ENCODE measurements around the gene GNLY.
A peak's percentile ranks its signal among the peaks of the same experiment; 100 is the strongest.
"Not testable (repeated sequence)": the region's sequence is repeated elsewhere in the genome, so short reads cannot be mapped to it uniquely, and the experiment has no call there.

Gene GNLY

DNA sequence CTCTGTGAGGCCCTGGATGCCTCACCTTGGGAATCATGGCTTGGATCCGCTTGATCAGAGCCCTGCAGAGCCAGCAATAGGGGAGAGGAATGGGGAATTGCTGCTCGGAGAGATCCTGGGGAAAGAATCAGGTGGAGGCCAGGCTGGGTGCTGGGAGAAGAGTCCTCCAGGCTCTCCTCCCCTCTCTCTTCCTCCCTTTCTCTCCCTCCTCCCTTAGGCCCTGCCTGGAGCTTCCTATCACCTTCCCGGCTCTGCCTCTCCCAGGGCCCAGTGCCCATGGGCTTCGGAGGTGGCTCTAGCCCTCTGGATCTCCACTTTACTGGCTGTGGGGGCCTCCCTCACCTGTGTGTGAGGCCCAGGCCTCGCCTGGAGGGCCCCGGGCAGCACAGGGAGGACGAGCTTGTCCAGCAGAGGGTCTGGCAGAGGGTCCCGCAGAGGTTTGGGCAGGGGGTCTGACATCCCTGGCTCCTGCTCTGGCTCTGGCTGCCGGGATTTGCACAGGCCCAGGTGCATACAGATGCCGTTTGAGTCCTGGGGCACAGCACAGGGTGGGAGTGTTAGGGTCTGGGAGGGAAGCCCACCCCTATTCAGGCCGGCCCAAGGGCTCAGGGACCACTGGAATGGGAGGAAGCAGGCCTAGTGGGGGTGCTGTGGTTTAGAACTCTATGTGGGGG lies 28.8 kb upstream of the GNLY start:
- no peak for DNase-seq

- no peak for DNase-seq
Observed at GRCh38 chr2:85666016-85666415, 28.1 kb upstream of the GNLY start.

- DNase-seq, result no peak
Observed at GRCh38 chr2:85666435-85667316, 27.5 kb upstream of the GNLY start.

DNA sequence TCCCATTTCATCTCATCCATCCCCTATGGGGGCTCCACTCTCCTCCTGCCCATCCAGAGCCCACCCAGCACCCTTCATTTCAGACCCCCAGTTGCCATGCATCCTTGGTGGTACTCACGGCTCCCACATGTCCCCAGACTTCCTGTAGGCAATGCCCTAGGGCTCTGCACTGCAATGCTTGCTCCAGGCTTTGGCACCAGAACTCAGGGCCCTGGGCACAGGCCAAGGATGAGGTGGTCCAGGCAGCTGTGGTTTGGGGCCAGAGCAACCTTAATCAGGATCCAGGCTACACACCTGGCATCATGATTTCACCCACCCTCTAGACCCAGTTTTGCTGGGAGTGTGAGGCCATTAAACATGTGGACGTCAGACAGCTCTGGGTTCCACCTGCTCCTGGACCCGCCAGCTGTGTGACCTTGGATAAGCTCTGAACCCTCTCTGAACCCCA lies 26.6 kb upstream of the GNLY start:
- no peak for DNase-seq

- DNase-seq, result no peak
Observed at GRCh38 chr2:85668009-85668856, 25.9 kb upstream of the GNLY start, which contains the start of gene SFTPB. Gene SFTPB, minus strand, starts transcription at chr2:85668199. Its CDS starts 16 bp downstream, at chr2:85668183.

GRCh38 chr2:85668857-85669142 lies 25.4 kb upstream of the GNLY start:
- DNase-seq, result no peak

- no peak for DNase-seq
Observed at GRCh38 chr2:85669549-85669948, 24.6 kb upstream of the GNLY start.

GRCh38 chr2:85670416-85670815 lies 23.7 kb upstream of the GNLY start:
- not testable (repeated sequence) for DNase-seq

DNA sequence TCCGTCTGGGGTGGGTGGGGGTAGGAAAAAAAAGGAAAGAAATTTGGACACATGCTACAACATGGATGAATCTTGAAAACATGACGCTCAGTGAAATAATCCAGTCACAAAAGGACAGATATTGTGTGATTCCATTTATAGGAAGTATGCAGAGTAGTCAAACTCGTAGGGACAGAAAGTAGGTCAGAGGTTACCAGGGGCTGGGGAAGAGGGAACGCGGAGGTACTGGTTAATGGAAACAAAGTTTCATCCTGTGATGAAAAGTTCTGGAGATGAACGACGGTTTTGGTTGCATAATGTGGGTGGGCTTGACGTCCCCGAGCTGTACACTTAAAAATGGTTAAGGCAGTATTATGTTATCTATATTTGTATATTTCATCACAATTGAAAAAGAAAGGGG lies 21.7 kb upstream of the GNLY start:
- DNase-seq, result no peak

GRCh38 chr2:85673716-85674375 lies 20.3 kb upstream of the GNLY start:
- no peak for DNase-seq

GRCh38 chr2:85674417-85674816 lies 19.7 kb upstream of the GNLY start:
- no peak for DNase-seq

- no peak for DNase-seq
Observed at GRCh38 chr2:85675427-85675826, 18.7 kb upstream of the GNLY start.

- no peak for DNase-seq
Observed at GRCh38 chr2:85675866-85676548, 18.2 kb upstream of the GNLY start.

DNA sequence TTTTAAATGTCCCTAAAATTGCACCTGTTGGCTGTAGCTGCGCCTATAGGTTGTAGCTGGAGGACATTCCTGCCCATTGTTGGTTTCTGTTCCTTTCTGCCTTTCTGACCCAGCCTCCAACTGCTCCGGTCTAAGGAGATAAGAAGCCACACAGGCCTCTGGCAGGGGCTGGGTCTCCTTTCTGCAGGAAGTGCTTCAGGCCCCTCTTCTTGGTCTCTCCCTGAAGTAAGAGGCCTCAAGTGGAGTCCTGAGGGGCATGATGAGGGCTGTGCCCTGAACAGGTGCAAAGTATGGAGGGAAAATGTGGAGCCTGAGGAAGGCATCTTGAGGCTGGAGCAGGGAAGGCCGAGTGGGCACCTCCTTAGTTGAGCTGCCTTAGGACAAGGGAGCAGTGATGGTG lies 15.8 kb upstream of the GNLY start:
- DNase-seq, result no peak

- peak; percentile 80 for DNase-seq
Observed at GRCh38 chr2:85678794-85679672, 15.1 kb upstream of the GNLY start.

- DNase-seq, result no peak
Observed at GRCh38 chr2:85680707-85681371, 13.3 kb upstream of the GNLY start.

- DNase-seq, result no peak
Observed at GRCh38 chr2:85681372-85681763, 12.8 kb upstream of the GNLY start.

DNA sequence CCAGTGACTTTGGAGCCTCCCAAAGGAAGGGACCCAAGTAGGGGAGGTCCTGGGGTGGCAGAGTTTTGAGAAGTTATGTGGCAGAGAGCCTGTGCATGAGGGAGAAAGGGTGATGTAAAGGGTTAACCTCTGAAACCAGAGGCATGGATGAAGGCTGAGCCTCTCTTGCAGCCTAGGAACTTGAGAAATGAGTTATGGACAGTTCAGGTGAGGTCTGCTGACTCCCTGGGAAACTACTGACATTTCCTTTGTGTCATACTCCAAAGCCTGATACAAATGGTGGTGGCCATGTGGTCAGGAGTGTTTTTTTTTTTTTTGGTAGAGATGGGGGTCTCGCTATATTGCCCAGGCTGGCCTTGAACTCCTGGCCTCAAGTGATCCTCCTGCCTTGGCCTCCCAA lies 12.4 kb upstream of the GNLY start:
- DNase-seq, result no peak

DNA sequence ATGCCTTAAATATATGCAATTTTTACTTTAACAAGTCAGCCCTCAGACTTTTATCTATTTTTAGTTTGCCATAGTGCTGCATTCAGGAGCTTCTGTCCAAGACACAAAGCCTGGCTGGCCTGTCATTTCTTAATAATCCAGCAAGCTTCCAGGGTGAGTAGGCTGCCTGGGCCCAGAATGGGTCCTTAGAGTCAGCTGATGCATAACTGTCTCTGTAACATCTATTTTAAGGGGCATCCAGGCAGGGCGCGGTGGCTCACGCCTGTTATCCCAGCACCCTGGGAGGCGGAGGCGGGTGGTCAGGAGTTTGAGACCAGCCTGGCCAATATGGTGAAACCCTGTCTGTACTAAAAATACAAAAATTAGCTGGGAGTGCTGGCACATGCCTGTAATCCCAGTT lies 11.8 kb upstream of the GNLY start:
- DNase-seq, result no peak

- no peak for DNase-seq
Observed at GRCh38 chr2:85684380-85684779, 9.8 kb upstream of the GNLY start.

DNA sequence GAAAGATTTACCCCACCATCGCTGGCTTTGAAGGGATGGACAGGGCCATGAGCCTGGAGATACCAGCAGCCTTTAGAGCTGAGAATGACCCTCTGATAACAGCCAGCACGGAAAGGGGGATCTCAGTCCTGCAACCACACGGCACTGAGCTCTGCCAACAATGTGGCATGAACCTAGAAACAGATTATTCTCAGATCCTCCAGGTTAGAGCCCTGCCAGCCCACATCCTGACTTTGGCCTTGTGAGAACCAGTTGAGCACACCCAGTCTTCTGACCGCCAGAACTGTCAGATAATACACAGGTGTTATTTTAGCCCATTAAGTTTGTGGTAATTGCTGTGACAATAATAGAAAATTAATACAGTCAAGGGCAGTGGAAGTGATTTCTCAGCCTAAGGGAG lies 9.4 kb upstream of the GNLY start:
- no peak for DNase-seq

Measured in activated T-cell treated with anti-CD3 and anti-CD28 coated beads, Interleukin-2, amount 50 U/mL, for 1 hour (primary cell).